Panc1 (cell line): ENCODE measurements around the gene PRMT5. TPM values are rescaled to one million over a fixed set of nuclear protein-coding genes. Genes with fewer than 3 reads are reported as not detected.

Experiments
- ATAC-seq: fragments of 200-7000 bp; cut with Tn5 transposase; 2 replicates; pipeline ENCODE4 v1.9.1; 2020; ENCODE audit warnings: mild to moderate bottlenecking, moderate library complexity
- BruUV-seq: library from RNA; stranded (reverse); fragments of 400-500 nt; replicated peaks from 2 replicates; lab custom pipeline; 2021; lab: Mats Ljungman, UMichigan
- CTCF ChIA-PET: fragments of 300-600 bp; sonication (Branson Sonifier 250); formaldehyde crosslinking; loops from one replicate; lab custom pipeline; 2022; ENCODE audit warnings: antibody characterized with exemption; lab: Charles Lee
- POLR2A ChIA-PET: fragments of 300-600 bp; sonication (Branson Sonifier 250); formaldehyde crosslinking; loops from one replicate; lab custom pipeline; 2022; ENCODE audit warnings: antibody characterized with exemption; lab: Charles Lee
- DNase-seq: peaks from one replicate; pipeline ENCODE4 v3.0.0-alpha.2; 2010; ENCODE audit warnings: low read depth, low spot score
- H3K27ac ChIP-seq: 2 replicates; pipeline ENCODE4 v1.5.1; 2011; ENCODE audit warnings: mild to moderate bottlenecking, low read length, inconsistent platforms
- H3K27me3 ChIP-seq: fragments of 200-500 bp; sonication (Bioruptor generic); 2 replicates; pipeline ENCODE4 v1.6.0; 2014; ENCODE audit warnings: low read length, inconsistent platforms; ENCODE audit not compliant: control insufficient read depth, insufficient read depth
- H3K36me3 ChIP-seq: fragments of 200-500 bp; sonication (Bioruptor generic); 2 replicates; pipeline ENCODE4 v1.5.1; 2014; ENCODE audit warnings: inconsistent platforms, mild to moderate bottlenecking, low read length, moderate library complexity; ENCODE audit not compliant: control insufficient read depth, insufficient read depth
- H3K4me1 ChIP-seq: 2 replicates; pipeline ENCODE4 v1.5.1; 2011; ENCODE audit warnings: inconsistent platforms, mild to moderate bottlenecking, low read length, moderate library complexity; ENCODE audit not compliant: control insufficient read depth, insufficient read depth
- H3K4me3 ChIP-seq, 2 experiments: 2 replicates each; pipeline ENCODE4 v1.5.1; 2011 to 2012; ENCODE audit warnings: low read depth in 2 of 2, low read length in 2 of 2, mild to moderate bottlenecking in 2 of 2, inconsistent platforms in 1 of 2, moderate library complexity in 1 of 2
- H3K9me3 ChIP-seq: fragments of 200-500 bp; sonication (Bioruptor generic); 2 replicates; pipeline ENCODE4 v1.5.1; 2014; ENCODE audit warnings: low read depth, mild to moderate bottlenecking, inconsistent platforms, low read length, moderate library complexity; ENCODE audit not compliant: control insufficient read depth, insufficient read depth
- CTCF ChIP-seq: fragments of 450-650 bp; IDR thresholded peaks from 2 replicates; pipeline ENCODE4 v1.5.1; 2017; ENCODE audit warnings: mild to moderate bottlenecking
- POLR2AphosphoS5 ChIP-seq: IDR thresholded peaks from 2 replicates; pipeline ENCODE4 v1.6.1; 2012; ENCODE audit warnings: mild to moderate bottlenecking, low read depth, low read length, moderate library complexity
- SIN3A ChIP-seq: IDR thresholded peaks from 2 replicates; pipeline ENCODE4 v1.6.1; 2012; ENCODE audit warnings: low read depth, mild to moderate bottlenecking, low read length, moderate library complexity, borderline replicate concordance; ENCODE audit not compliant: insufficient read depth
- TCF7L2 ChIP-seq: IDR thresholded peaks from 2 replicates; pipeline ENCODE4 v1.6.1; 2011; ENCODE audit warnings: mild to moderate bottlenecking, low read depth, low read length, inconsistent platforms
- in situ Hi-C: cut with HindIII; loops from 2 replicates; pipeline ENCODE4 v1.10.0; 2016; ENCODE audit warnings: low sequenced_read_pairs, low pct_unique_long_range_greater_than_20kb
- intact Hi-C: fragments of 100-400 bp; cut with micrococcal nuclease; formaldehyde crosslinking; loops from one replicate; pipeline ENCODE4 v1.10.0; 2022; ENCODE audit not compliant: unreplicated experiment
- total RNA-seq: library from RNA; stranded (reverse); gene quantifications from one replicate; pipeline ENCODE4 v1.2.1, GENCODE V29; 2021; ENCODE audit not compliant: unreplicated experiment
- TF ChIP-seq, protein P1 (sequence below), 2 experiments: IDR thresholded peaks; 2 replicates each; pipeline ENCODE4 v1.6.1; 2011 to 2012; ENCODE audit warnings: low read depth in 2 of 2, control low read depth in 1 of 2, low read length in 1 of 2, mild to moderate bottlenecking in 1 of 2, moderate library complexity in 1 of 2; ENCODE audit not compliant: insufficient read depth in 1 of 2

The PRMT5 gene
- total RNA-seq, 1 experiment from 2014 or later: 108 TPM

- in situ Hi-C loops: no loop called here
- POLR2A ChIA-PET: no interaction called here
- Histone ChIP-seq H3K9me3 (no peaks in the 10 kb centered on the region), H3K4me1 (no peaks in the 10 kb centered on the region), H3K4me3 (no peak overlapping the region), H3K27me3 (no peaks in the 10 kb centered on the region), H3K27ac (no peak overlapping the region), H3K36me3 (no peaks in the 10 kb centered on the region; the same call in 1 of the 2 replicates)
- DNase-seq (no peak), ATAC-seq (no peak)
- CTCF ChIA-PET: no interaction called here
- BruUV-seq: no TSS peak
- intact Hi-C loops: no loop called here
- TF ChIP-seq CTCF (no peak), SIN3A (no peak), TCF7L2 (no peak), POLR2AphosphoS5 (no peak)
- TF ChIP-seq, protein P1, sequence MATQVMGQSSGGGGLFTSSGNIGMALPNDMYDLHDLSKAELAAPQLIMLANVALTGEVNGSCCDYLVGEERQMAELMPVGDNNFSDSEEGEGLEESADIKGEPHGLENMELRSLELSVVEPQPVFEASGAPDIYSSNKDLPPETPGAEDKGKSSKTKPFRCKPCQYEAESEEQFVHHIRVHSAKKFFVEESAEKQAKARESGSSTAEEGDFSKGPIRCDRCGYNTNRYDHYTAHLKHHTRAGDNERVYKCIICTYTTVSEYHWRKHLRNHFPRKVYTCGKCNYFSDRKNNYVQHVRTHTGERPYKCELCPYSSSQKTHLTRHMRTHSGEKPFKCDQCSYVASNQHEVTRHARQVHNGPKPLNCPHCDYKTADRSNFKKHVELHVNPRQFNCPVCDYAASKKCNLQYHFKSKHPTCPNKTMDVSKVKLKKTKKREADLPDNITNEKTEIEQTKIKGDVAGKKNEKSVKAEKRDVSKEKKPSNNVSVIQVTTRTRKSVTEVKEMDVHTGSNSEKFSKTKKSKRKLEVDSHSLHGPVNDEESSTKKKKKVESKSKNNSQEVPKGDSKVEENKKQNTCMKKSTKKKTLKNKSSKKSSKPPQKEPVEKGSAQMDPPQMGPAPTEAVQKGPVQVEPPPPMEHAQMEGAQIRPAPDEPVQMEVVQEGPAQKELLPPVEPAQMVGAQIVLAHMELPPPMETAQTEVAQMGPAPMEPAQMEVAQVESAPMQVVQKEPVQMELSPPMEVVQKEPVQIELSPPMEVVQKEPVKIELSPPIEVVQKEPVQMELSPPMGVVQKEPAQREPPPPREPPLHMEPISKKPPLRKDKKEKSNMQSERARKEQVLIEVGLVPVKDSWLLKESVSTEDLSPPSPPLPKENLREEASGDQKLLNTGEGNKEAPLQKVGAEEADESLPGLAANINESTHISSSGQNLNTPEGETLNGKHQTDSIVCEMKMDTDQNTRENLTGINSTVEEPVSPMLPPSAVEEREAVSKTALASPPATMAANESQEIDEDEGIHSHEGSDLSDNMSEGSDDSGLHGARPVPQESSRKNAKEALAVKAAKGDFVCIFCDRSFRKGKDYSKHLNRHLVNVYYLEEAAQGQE (IDR thresholded peaks at IDR 0.05; ENCODE audit: insufficient read depth in 1 of 2, low read depth in 2 of 2, low read length in 1 of 2): no peak
Observed at GRCh38 chr14:22882064-22882463, 47.1 kb downstream of the PRMT5 start.

- ATAC-seq (no peak), DNase-seq (no peak)
- intact Hi-C loops (no loop called here), in situ Hi-C loops (no loop called here)
- TF ChIP-seq CTCF: no peak
- TF ChIP-seq, protein P1 (IDR thresholded peaks at IDR 0.05; ENCODE audit: insufficient read depth in 1 of 2, low read depth in 2 of 2, low read length in 1 of 2): no peak
- TF ChIP-seq SIN3A: no peak
- TF ChIP-seq TCF7L2: no peak
- TF ChIP-seq POLR2AphosphoS5: no peak
- Histone ChIP-seq H3K4me1 (no peaks in the 10 kb centered on the region), H3K36me3 (no peaks in the 10 kb centered on the region; the same call in 1 of the 2 replicates), H3K27ac (no peak overlapping the region), H3K27me3 (no peaks in the 10 kb centered on the region), H3K9me3 (no peaks in the 10 kb centered on the region), H3K4me3 (no peak overlapping the region)
- no TSS peak for BruUV-seq
- CTCF ChIA-PET: no interaction called here
- POLR2A ChIA-PET: no interaction called here
Observed at GRCh38 chr14:22878271-22879246, 50.6 kb downstream of the PRMT5 start.
